AG09319 (cell line): ENCODE results near the gene OR1J4.
"Not testable (repeated sequence)": the region's sequence is repeated elsewhere in the genome, so short reads cannot be mapped to it uniquely, and the experiment has no call there.

Experiments used
- DNase-seq: peaks from one replicate; pipeline ENCODE4 v3.0.0-alpha.2; 2010; ENCODE audit warnings: low read depth; ENCODE audit errors: extremely low read depth
- TF ChIP-seq, protein P1 (sequence below): IDR thresholded peaks from 2 replicates; pipeline ENCODE4 v1.5.1; 2011; ENCODE audit warnings: low read depth, mild to moderate bottlenecking, inconsistent platforms, low read length, moderate library complexity

OR1J4 gene

DNA sequence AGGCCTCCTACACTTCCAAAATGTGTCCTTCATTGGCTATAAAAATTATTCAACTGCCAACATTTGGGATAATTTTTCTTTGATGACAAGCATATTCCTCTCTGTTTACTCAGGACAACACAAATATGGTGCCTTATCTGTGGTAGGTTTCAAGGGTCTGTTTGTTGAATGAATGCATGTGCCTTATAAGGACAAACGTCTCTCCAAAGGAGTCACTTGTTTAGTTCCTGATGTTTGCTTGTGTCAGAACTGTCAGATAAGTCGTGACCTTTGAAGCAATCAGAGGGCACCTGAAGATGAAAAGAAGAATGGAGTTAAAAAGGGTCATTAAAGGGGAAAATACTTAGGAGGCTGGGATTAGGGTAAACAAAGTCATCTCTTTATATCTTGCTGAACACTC lies 12.0 kb upstream of the OR1J4 start:
- no peak for DNase-seq
- TF ChIP-seq, protein P1, sequence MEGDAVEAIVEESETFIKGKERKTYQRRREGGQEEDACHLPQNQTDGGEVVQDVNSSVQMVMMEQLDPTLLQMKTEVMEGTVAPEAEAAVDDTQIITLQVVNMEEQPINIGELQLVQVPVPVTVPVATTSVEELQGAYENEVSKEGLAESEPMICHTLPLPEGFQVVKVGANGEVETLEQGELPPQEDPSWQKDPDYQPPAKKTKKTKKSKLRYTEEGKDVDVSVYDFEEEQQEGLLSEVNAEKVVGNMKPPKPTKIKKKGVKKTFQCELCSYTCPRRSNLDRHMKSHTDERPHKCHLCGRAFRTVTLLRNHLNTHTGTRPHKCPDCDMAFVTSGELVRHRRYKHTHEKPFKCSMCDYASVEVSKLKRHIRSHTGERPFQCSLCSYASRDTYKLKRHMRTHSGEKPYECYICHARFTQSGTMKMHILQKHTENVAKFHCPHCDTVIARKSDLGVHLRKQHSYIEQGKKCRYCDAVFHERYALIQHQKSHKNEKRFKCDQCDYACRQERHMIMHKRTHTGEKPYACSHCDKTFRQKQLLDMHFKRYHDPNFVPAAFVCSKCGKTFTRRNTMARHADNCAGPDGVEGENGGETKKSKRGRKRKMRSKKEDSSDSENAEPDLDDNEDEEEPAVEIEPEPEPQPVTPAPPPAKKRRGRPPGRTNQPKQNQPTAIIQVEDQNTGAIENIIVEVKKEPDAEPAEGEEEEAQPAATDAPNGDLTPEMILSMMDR, result no peak

DNA sequence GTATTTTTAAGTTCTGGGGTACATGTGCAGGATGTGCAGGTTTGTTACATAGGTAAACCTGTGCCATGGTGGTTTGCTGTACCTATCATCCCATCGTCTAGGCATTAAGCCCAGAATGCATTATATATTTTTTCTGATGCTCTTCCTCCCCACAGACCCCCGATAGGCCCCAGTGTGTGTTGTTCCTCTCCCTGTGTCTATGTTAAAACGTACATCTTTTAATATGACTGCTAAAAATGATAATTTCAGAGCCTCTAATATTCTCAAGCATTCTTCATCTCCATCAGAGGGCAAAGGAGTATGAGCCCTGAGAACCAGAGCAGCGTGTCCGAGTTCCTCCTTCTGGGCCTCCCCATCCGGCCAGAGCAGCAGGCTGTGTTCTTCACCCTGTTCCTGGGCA lies 8.4 kb upstream of the OR1J4 start, which contains the start of gene OR1J2:
Gene OR1J2, plus strand, starts transcription at position 301 of the 400 bp plus-strand sequence. Its CDS starts 0 bp downstream, at position 301.
- DNase-seq, result no peak
- TF ChIP-seq, protein P1, result no peak

DNA sequence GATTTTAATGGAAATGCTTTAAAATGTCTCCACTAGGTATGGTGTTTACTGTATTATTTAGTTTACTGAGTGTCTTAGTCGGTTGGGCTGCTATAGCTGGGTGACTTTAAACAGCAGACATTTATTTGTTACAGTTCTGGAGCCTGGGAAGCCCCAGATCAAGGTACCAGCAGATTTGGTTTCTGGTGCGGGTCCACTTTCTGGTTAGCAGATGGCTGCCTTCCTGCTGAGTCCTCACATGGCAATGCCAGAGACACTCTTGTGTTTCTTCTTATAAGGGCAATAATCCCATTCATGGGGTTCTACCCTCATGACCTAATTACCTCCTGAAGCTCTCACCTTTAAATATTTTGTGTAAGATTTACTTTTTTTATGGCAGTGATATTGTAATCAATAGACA lies 715 bp upstream of the OR1J4 start:
- TF ChIP-seq, protein P1, result no peak
- no peak for DNase-seq

DNA sequence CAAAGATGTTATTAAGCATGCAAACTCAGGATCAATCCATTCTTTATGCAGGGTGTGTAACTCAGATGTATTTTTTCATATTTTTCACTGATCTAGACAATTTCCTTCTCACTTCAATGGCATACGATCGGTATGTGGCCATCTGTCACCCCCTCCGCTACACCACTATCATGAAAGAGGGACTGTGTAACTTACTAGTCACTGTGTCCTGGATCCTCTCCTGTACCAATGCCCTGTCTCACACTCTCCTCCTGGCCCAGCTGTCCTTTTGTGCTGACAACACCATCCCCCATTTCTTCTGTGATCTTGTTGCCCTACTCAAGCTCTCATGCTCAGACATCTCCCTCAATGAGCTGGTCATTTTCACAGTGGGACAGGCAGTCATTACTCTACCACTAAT lies 435 bp downstream of the OR1J4 start:
- no peak for DNase-seq
- TF ChIP-seq, protein P1, result no peak

DNA sequence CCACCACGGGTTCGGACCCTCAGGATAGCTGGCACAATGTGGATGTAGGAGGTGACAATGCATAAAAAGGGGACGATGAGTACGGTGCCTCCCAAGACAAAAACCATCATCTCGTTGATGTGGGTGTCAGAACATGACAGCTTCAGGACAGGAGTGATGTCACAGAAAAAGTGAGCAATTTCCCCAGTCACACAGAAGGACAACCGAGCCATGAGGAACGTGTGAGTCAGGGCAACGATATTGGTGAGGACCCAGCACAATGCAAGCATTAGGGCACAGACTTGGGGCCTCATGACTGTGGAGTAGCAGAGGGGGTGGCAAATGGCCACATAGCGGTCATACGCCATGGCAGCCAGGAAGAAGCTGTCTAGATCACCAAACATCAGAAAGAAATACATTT lies 7.7 kb downstream of the OR1J4 start:
- TF ChIP-seq, protein P1, result no peak
- DNase-seq, result no peak

DNA sequence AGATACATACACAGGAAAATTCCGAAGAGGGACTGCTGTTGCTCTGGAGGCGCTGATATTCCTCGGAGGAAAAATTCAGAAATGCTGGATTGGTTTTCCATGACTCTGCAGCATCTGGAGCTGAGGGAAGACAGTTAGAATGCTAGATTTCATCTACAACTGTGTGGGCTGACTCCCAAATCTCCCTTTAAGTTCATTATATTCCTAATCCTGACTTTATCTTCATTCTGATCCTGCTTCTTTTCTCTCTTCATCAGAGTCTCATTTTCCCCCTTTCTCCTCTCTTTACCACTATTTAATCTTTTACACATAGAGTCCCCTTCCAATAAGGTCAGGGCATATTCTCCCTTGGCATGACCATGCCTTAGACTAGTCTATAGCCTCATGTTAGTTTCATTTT lies 8.3 kb downstream of the OR1J4 start, which contains the start of gene OR1N1:
Gene OR1N1, minus strand, starts transcription at position 101 of the 400 bp plus-strand sequence. Its CDS starts 0 bp downstream, at position 101.
- DNase-seq, result no peak
- TF ChIP-seq, protein P1, result no peak

DNA sequence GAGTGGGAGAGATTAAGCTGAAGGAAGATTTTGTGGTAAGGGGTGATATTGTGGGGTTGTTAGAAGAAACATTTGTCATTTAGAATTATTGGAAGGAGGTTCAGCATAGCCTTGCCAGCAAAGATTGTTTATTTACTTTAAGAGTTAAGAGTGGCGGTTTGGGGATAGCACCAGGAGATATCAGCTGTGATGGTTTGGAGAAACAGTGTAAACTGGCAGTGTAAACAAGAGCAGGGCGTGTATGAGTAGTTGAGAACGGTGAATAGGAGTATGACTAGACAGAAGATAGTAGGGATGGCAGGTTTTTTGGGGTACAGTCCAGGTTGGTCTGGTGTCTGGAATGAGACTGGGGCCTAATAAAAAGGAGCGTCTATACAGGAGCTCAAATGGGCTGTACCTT lies 12.2 kb downstream of the OR1J4 start:
- DNase-seq, result not testable (repeated sequence)

DNA sequence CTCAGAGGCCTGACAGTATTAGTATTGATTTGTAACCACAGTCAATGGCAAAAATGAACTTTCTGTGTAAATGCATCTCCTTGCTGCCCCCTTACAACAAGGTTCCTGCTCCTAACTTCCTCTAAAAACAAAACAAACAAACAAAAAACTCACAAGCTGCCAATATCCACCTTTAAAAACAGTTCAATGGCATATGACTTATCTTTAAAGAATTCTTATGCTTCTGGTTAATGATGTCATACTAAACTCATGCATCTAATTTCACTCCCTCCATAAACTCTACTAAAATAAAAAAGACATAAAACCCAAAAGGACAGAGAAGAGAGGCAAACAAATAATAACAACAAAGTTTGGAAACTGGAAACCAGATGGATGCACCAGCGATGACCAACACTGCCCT lies 17.2 kb downstream of the OR1J4 start:
- DNase-seq, result no peak
- TF ChIP-seq, protein P1, result no peak

DNA sequence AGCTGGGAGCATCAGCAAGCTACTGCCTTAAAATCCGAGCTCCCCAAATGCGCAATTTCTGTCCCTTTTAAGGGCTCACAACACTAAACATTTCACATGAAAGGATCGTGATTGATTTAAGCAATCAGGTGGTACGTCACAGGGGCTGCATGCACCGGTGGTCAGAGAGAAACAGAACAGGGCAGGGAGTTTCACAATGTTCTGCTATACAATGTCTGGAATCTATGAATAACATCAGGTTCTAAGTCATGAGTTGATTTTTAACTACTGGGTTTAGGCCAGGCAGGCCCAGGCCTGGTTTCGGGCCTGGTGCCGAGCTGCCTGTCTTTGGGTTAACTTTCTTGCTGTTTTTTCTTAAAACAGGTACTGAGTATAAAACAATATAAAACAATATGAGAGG lies 18.1 kb downstream of the OR1J4 start:
- DNase-seq, result not testable (repeated sequence)
